KBM-7 (cell line): ENCODE results near the gene SLC16A1.
"Not testable (repeated sequence)": the region's sequence is repeated elsewhere in the genome, so short reads cannot be mapped to it uniquely, and the experiment has no call there.

Experiments
- DNase-seq: peaks from one replicate; pipeline ENCODE4 v3.0.0-alpha.2; 2015
- in situ Hi-C: fragments of 300-500 bp; cut with MboI; formaldehyde crosslinking; loops from 2 replicates; pipeline ENCODE4 v1.14.3; 2020; ENCODE audit warnings: low sequenced_read_pairs, low pct_unique_long_range_greater_than_20kb, mixed read lengths

Gene SLC16A1

DNA sequence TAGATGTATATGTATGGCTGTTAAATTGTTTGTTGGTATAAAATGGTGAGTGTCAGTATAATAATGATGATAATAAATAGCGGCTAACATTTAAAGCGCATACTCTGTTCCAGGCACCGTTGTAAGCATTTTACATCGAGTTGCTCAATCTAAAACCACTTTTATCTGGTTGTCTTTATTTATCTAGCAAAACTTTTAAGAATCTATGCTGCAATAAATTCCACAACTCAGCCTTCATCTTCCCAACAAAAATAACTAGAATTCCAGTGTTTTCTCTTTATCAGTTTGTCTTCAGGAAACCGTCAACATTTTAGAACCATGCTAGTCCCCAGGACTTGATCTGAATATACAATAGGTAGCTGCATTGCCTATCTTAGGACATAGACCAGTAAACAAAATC lies 19.3 kb upstream of the SLC16A1 start:
- no peak for DNase-seq
- in situ Hi-C loops: no loop called here

DNA sequence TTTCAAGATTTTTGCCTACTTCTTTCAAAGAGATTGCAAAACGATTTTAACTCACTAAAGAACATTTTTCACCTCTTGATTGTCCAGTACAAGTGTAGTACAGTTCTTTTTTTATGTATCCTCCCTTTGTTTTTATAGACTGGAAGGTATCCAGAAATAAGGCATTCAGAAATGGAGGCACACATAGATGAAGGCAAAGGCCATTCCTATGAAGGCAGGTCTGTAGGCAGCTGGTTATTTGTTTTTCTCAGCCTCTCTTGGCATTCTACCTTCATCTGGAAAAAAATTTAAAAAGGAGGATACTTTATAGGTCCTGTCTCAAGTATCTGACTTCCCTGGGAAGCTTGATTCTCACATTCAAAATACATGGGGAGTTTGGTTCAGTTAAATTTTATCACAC lies 18.6 kb upstream of the SLC16A1 start:
- no peak for DNase-seq
- in situ Hi-C loops: no loop called here

DNA sequence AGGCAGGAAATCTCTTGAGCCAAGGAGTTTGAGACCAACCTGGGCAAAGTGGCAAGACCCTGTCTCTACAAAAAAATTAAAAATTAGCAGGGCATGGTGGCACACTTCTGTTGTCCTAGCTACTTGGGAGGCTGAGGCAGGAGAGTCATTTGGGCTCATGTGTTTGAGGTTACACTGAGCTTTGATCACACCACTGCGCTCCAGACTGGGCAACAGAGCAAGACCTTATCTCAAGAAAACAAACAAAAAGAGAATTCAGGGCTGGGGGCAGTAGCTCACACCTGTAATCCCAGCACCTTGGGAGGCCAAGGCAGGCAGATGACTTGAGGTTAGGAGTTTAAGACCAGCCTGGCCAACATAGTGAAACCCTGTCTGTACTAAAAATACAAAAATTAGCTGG lies 17.8 kb upstream of the SLC16A1 start:
- no peak for DNase-seq
- in situ Hi-C loops: no loop called here

DNA sequence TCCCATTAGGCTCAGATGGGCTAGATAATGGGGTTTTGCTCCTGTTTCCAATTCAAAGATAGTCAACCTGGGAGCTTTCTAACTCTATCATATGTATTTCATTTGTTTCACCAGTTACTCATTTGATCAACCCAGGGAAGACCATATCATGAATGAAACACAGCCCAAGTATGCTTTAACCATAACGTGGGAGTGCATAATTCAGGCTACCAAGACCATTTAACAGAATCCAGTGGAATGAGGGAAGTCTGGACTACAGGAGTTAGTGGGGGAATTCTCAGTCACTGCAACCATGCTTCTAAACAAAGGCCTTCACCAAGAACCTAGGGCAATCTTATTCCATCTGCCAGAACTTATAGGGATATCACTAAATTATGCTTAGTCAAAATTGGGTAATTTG lies 15.0 kb upstream of the SLC16A1 start:
- in situ Hi-C loops: no loop called here
- DNase-seq: no peak

DNA sequence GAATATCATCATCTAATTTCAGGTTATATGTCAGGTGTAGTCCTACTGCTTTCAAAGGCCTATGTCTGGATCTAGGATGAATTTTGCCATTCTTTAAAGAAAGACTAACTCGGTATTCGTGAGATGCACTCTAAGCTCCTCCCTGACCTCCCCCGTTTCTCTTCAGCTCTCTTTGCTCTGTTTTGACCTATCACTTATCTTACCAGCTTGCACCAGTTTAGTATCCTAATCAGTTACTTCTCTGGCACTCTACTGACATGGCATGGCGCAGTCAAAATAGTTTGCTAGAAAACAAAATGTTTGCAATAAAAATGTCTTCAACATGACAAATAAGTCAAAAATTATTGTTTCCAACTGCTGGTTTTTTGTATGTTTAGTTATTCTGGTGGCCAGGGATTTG lies 8.4 kb upstream of the SLC16A1 start:
- in situ Hi-C loops: no loop called here
- DNase-seq: no peak

DNA sequence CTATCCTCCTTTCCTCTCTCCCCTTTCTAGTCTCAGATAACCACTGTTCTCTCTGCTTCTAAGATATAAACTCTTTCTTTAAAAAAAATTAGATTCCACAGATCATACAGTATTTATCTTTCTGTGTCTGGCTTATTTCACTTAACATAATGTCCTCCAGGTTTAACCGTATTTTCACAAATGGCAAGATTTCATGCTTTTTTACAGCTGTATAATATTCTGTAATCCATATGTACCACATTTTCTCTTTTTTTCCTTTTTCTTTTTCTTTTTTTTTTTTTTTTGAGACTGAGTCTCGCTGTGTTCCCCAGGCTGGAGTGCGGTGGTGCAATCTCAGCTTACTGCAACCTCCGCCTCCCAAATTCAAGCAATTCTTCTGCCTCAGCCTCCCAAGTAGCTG lies 5.1 kb upstream of the SLC16A1 start:
- no peak for DNase-seq
- in situ Hi-C loops: no loop called here

DNA sequence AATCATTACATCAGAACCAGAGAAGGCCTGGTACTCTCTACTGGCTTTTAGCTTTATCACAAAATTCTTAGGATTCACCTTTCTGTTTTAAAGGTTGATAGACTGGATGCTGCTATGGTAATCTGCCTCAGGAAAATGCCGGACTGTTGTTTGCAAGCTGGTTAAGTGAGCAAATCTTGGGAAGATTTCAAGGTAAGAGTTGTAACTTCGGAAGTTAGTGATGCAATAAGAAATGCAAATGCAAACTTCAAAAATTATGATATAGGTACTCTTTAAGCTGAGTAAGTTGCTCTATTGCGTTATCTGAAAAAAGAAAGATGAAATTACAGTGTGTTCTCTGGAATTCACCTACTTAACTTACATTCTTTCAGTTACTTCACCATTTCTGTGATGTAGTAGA lies 4.4 kb upstream of the SLC16A1 start:
- in situ Hi-C loops: no loop called here
- DNase-seq: no peak

DNA sequence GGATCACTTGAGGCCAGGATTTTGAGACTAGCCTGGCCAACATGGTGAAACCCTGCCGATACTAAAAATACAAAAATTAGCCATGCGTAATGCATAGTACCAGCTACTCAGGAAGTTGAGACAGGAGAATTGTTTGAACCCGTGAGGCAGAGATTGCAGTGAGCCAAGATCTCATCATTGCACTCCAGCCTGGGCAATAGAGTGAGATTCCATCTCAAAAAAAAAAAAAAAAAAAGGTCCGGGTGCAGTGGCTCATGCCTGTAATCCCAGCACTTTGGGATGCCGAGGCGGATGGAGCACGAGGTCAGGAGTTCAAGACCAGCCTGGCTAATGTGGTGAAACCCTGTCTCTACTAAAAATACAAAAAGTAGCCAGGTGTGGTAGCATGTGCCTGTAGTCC lies 2.2 kb upstream of the SLC16A1 start:
- in situ Hi-C loops, DNase-seq: not testable (repeated sequence)

DNA sequence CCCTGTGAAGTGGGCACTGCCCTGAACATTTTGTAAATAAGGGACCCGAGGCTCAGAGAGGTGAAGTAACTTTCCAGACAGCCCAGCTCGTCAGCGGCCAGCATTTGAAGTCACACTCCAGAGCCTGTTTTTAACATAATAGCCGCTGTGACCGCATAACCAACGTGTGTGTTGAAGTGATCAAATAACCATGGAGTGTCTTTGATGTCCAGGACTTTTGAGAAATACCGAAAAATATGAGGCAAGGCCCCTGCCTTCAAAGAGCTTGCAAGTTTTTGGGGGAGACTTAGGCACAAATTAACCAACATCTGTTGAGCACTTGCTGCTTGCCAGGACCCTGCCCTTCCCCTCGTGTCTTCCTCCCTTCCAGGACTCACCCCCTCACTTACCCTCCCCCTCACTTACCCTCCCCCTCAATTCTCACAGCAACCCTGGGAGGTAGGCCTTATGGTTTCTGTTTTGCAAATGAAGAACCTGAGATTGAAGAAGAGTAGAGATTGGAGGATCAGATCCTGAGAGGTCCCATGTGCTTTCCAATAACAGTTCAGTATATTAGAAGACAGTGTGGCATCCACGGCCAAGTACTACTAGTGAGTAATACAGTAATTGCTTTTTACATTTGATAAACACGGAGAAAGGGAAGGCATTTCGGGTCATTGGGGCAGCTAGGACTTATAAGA lies 1.3 kb upstream of the SLC16A1 start:
- in situ Hi-C loops: no loop called here
- DNase-seq: peak; percentile 80

DNA sequence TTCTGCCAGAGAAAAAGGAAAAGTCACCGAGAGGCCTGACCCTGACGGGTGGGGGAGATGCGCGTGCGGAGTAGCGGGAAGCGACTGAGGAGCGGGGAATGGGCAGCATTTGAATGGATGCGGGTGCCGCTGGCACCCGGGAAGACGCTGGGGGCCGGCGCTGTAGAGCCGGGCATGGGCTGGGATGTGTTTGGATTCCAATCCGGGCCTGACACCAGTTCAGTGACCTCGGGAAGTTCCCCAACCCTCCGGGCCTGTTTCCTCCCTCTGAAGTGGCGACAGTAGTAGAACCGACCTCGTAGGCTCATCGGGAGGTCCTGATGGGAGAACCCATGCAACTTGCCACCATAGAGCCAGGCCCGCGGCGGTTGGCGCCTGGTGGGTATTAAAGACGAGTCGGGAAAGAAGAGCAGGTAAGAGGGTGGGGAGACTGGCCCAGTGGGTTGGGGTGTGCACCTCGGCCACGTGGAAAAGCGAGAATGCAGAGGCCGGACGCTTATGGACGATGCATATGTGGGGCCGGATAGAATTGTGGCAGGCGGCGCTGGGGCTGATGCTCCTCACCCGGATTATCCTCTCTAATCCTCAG lies 642 bp upstream of the SLC16A1 start:
- DNase-seq: no peak
- in situ Hi-C loops: no loop called here

DNA sequence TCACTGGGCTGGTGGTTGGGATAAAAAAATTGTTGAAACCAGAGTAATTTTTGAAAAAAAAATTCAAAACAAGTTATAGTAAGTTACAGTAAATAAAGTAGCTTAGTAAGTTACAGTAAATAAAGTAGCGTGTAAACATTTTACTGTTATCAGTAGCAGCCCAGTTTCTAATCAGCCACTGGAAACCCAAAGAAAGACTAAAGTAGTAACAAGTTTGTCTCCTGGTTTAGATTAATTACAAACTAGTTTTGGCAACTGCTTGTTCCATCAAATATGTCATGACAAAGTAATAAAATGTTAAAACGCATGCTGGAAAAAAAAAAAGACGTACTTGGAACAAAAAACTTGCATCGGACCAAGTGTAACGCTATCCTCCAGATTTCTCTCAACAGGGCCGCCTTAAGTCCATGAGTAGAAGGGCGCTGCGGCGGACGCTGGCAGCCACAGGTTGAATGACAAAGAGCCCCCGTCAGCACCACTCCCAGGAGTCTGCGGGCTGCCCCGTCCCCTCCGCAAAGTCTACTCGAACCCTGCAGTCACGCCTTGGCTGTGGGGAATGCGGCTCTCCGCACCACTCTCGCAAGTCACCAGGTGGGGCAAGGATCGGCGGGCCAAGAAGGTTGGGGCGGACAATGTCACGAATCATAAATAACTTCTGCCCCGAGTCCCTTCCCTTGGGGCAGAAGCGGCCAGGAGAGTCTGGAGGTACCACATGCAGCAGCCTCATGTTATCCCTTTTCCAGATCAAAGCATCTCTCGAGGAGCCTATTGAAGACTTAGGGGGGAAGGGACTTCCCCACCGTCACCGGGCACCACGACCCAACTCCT lies 837 bp downstream of the SLC16A1 start:
- peak; percentile 80 for DNase-seq
- in situ Hi-C loops: no loop called here

DNA sequence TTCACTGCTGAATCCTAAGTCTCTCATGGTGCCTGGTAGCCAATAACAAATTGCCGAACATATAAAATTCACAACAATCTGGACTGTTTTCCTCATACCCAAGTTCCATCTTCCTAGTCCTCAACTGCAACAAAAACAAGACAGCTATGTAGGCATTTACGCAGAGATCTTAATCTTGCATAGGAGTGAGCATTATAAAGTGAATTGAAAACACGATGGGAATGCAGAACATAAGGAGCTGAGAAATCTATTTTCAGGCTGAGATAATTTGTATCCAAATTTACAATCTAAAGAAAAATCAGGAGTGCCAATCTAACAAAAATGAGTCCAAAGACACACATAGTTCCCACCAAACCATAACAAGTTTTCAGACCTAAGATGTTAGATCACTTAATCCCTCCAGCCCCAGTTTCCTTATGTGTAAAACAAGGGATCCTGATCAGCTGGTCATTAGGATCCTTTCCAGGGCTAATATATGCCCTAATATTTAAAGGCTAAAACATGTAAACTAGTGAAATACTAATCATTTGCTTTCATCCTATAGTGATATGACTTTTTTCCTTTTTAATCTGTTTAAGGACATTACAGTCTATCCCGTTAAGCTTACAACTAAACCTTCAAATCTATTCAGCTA lies 1.9 kb downstream of the SLC16A1 start:
- DNase-seq: no peak
- in situ Hi-C loops: no loop called here

DNA sequence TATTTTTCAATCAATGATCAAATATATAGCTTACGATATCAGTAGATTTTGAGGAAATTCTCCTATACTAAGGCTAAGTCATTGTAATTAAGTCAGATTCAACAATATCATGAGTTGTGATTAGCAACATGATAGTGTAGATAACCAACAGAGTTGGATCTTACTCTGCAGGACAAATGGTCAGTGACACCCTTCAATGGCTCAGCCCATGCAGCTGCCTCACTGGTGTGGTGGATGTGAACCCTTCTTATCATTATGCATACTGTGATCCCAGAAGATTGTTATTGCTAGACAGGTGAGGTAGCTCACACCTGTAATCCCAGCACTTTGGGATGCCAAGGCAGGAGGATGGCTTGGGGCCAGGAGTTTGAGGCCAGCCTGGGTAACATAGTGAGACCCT lies 5.6 kb downstream of the SLC16A1 start:
- no peak for DNase-seq
- in situ Hi-C loops: no loop called here

DNA sequence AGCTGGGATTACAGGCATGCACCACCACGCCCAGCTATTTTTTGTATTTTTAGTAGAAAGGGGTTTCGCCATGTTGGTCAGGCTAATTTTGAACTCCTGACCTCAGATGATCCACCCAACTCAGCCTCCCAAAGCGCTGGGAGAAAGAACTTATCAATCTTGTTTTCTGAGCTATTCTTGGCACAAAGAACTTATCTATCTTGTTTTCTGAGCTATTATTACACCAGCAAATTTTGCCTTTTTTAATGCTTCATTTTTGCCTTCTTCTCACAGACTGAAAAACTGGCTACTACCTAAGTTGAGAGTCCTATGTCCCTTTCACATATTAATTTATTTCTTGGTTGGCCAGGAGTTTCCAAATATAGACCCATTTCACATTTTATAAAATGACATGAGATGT lies 9.3 kb downstream of the SLC16A1 start:
- no peak for DNase-seq
- in situ Hi-C loops: no loop called here

DNA sequence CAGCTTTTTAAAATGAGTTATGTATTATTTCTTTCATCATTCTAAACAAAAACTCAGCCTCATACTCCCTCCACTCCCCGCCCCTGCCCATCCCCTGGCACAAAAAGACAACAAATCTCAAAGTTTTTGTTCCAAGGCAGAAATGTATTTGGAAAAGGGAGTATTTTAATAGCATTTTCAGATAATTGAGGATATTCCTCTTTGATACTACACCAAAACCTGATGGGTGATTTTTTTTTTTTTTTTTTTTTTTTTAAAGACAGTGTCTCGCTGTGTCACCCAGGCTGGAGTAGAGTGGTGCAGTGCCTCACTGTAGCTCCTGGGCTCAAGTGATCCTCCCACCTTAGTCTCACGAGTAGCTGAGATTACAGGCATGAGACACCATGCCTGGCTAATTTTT lies 16.2 kb downstream of the SLC16A1 start:
- no peak for DNase-seq
- in situ Hi-C loops: no loop called here

DNA sequence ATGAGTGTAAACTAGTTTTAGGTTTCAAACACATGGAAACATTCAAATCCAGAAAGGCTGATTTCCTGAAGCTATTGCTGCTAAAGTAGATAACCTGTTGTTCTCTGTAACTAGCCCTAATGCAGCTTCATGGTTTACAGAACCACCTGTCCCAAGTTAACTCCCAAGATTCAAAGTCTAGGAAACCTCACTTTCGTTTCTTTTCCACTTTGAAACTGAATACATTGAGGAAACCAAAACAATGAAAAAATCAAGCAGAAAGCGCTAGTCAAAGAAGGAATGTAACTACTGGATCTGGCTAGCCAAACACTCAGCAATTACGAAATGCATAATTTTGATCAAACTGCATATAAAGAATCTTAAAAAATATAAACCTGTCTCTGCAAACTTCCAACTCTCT lies 17.8 kb downstream of the SLC16A1 start:
- DNase-seq: no peak
- in situ Hi-C loops: no loop called here

DNA sequence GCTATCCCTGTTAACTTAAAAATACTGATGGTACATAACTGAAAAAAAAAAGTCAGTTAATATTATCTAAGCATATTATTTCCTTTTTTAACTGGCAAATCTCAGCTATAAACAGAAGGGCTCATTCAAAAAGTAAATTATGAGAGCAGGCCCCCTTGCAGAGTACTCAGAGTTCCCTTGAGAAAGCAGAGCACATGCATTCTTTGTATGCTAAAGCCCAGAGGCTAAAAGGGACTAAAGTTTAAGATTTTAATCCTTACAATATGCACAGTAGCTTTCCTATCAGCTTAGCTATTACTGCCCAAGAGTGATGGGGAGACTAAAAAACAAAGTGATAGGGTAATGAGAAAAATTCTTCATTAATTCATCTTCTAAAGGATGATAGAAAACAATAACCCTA lies 18.5 kb downstream of the SLC16A1 start:
- in situ Hi-C loops: no loop called here
- DNase-seq: no peak

DNA sequence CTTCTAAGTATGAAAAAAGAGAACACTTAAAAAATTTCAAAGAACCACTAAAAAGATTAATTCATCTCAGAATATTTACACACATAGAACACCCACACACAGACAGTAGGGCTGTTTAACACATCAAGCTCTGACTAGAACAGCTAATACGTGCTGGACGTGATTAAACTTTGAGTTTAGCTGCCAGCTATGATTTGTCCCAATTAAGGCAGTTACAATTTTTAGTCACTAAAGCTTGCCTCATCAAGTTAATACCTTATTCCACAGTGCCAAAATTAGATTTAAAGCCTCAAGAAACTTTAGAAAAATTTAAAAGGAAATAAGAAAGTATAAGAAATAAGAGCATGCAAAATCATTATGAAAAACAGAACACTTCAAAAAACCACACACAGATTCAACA lies 18.9 kb downstream of the SLC16A1 start:
- in situ Hi-C loops: no loop called here
- DNase-seq: no peak

DNA sequence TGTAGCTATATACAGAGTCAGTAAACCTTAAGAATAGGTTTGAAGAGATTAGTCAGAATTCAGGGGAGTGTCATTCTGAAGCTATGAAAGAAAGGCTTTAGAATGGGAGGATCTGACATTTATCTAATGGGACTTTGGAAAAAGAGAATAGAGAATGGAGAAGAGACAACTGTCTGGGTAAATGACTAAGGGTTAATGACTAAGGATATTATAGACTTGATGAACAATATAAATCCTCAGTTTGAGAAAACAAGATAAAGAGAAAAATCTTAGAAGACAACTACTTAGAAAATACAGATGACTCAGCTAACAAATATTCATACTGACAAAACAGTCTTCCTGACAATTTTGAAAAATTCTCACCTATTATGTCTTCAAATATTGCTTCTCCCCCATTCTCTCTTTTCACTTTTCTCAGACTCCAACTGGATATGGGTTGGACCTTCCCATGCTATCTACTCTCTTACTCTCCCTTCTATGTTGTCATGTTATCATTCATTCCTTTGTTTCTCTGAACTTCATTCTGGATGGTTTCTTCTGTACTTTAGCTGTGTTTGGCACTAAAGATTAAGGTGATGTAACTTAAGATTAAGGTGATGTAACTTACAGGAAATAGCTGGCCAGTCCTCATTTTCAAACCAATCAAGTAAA lies 20.4 kb downstream of the SLC16A1 start:
- DNase-seq: no peak
- in situ Hi-C loops: no loop called here

DNA sequence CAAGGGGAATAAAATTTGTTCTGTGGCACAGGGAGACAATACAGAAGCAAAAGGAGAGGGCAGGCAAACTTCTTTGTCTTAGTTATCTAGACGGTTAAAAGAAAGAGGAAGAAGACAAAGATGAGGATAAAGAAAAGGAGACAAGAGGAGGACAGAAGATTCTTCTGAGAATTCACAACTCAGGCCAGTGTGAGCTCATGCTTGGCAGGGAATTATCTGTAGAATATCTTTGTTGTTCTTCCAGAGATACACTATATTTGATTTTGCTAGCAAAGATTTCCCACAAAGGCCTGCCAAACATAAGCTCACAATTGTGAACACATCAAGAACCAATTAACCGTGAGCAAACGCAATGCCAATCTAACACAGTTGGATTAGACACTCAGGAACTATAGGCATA lies 21.4 kb downstream of the SLC16A1 start:
- DNase-seq: peak; percentile 38
- in situ Hi-C loops: no loop called here
